HL-60 (cell line): ENCODE measurements around the gene ANO2.

Experiments
- DNase-seq, 2 experiments: peaks; one replicate each; pipeline ENCODE4 v3.0.0-alpha.2; 2010 to 2020; ENCODE audit warnings: low read depth in 1 of 2, low spot score in 1 of 2
- H3K27ac ChIP-seq: fragments of 250-450 bp; sonication (Bioruptor Pico); replicated peaks from 2 replicates; pipeline ENCODE4 v1.5.1; 2020; ENCODE audit warnings: mild to moderate bottlenecking, moderate library complexity
- H3K27me3 ChIP-seq: fragments of 250-450 bp; sonication (Bioruptor Pico); 2 replicates; pipeline ENCODE4 v1.5.1; 2021; ENCODE audit warnings: mild to moderate bottlenecking, moderate library complexity; ENCODE audit not compliant: insufficient read depth, poor library complexity, severe bottlenecking
- H3K4me3 ChIP-seq: replicated peaks from 2 replicates; pipeline ENCODE4 v1.5.1; 2011; ENCODE audit warnings: mild to moderate bottlenecking, control low read depth, low read length; ENCODE audit not compliant: insufficient read depth
- CTCF ChIP-seq: IDR thresholded peaks from one replicate; pipeline ENCODE4 v1.5.1; 2011; ENCODE audit warnings: low read length, control low read depth, inconsistent platforms; ENCODE audit not compliant: insufficient read depth
- GABPA ChIP-seq: IDR thresholded peaks from 2 replicates; pipeline ENCODE4 v1.6.1; 2012; ENCODE audit warnings: low read depth
- POLR2AphosphoS5 ChIP-seq: IDR thresholded peaks from 2 replicates; pipeline ENCODE4 v1.6.1; 2012; ENCODE audit warnings: low read depth
- REST ChIP-seq: IDR thresholded peaks from 2 replicates; pipeline ENCODE4 v1.6.1; 2012; ENCODE audit warnings: low read depth; ENCODE audit not compliant: insufficient replicate concordance
- SPI1 ChIP-seq: IDR thresholded peaks from 2 replicates; pipeline ENCODE4 v1.6.1; 2012; ENCODE audit warnings: low read depth, mild to moderate bottlenecking, borderline replicate concordance

Gene ANO2

GRCh38 chr12:5650281-5650680 is 294.8 kb downstream of the ANO2 start:
- no peak overlapping the region for H3K4me3 ChIP-seq
- TF ChIP-seq CTCF (no peak), REST (no peak), GABPA (no peak), SPI1 (no peak), POLR2AphosphoS5 (no peak)
- no peak overlapping the region for H3K27ac ChIP-seq
- no peak for DNase-seq
- H3K27me3 ChIP-seq, result no peaks in the 10 kb centered on the region

- peak; percentile 23 for TF ChIP-seq CTCF
- no peak for TF ChIP-seq GABPA
- Histone ChIP-seq H3K27me3 (no peaks in the 10 kb centered on the region), H3K4me3 (no peak overlapping the region), H3K27ac (no peak overlapping the region)
- no peak for DNase-seq
Observed at GRCh38 chr12:5648692-5649359, 296.2 kb downstream of the ANO2 start.

GRCh38 chr12:5643266-5643665 is 301.8 kb downstream of the ANO2 start:
- Histone ChIP-seq H3K4me3 (no peak overlapping the region), H3K27me3 (no peaks in the 10 kb centered on the region), H3K27ac (no peak overlapping the region)
- TF ChIP-seq SPI1 (no peak), CTCF (no peak), POLR2AphosphoS5 (no peak), GABPA (no peak), REST (no peak)
- DNase-seq, result no peak

- no peak overlapping the region for H3K27ac ChIP-seq
- H3K4me3 ChIP-seq, result no peak overlapping the region
- H3K27me3 ChIP-seq, result peaks cover 3% of the 10 kb centered on the region
- no peak for DNase-seq
- TF ChIP-seq POLR2AphosphoS5 (no peak), CTCF (no peak), REST (no peak), SPI1 (no peak), GABPA (no peak)
Observed at GRCh38 chr12:5637698-5638097, 307.4 kb downstream of the ANO2 start.
